GM18517 (cell line): ENCODE results near the gene KIFBP.
A peak's percentile ranks its signal among the peaks of the same experiment; 100 is the strongest.

Experiments
- ATAC-seq: cut with Tn5 transposase; IDR thresholded peaks from one replicate; pipeline ENCODE4 v1.9.1; 2021; ENCODE audit warnings: mild to moderate bottlenecking, moderate library complexity; ENCODE audit not compliant: unreplicated experiment

Gene KIFBP

DNA sequence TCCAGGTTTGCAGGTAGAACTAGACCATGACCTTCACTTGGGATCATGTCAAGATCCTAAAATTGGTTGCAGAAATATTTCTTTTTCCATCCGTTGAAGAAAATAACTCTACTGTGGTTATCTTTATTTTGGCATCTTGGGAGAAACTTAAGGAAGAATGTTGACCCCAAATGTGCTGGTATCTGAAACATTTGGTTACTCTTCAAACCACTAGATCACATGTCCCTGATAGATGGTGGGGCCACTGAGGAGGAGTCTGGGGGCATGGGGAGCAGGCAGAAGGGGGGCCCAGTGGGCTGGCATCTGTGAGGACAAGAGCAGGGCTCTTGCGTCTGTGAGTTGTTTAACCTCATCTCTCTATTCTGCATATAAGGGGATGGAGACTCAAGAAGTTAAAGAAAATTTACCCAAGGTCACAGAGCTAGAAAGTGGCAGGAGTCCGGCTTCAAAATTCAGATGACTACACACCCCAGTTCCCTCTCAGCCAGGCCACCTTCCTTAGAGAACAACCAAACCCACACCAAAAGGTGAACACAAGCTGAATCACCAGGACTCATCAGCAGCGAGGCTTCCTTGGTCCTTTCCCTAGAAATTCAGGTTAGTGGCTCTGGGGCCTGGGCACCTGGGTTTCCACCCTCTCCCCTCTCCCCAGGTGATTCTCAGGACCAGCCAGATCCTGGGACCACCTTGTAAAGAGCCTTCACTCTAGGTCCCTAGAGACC is 58.7 kb downstream of the KIFBP start:
- ATAC-seq: no peak

DNA sequence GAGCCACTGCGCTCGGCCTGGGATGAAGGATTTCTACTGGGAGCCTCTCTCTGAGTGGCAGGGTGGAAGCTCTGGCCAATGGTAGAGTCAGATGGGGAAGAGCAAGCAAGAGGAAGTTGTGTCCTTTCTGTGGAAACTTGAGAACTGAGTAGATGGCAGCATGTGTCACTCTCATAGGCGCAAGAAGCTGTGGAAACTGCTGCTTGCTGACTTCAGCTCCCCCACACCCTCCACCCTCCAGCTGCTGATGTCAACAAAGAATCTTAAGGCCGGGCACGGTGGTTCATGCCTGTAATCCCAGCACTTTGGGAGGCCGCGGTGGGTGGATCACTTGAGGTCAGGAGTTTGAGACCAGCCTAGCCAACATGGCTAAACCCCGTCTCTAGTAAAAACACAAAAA is 59.5 kb downstream of the KIFBP start:
- ATAC-seq: no peak

DNA sequence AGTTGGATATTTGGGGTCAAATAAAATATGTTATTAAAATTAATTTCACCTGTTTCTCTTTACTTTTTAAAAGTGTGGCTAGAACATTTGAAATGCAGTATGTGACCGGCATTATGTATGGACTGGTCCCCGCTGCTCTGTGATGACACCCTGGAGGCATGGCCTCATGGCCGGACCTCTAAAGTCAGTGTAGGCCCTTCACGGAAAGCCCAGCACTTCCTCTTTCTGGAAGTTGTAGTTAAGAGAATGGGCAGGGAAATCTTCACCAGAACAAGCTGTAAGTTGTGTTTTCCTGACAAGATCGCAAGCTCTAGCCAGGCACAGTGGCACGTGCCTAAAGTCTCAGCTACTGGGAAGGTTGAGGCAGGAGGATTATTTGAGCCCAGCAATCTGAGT is 61.0 kb downstream of the KIFBP start:
- ATAC-seq: no peak

DNA sequence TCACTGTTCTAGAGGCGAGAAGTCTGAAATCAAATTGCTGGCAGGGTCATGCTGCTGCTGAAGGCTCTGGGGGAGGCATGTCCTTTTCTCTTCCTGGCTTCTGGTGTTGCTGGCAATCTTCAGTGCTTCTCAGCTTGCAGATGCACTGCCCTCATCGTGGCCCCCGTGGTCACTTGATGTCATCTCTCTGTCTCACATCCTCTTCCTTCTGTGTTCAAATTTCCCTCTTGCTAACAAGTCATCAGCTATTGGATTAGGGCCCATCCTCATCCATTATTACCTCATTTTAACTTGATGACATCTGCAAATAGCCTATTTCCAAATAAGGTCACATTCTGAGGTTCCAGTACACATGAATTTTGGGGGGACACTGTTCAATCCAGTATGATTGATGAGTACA is 62.7 kb downstream of the KIFBP start:
- ATAC-seq: no peak

DNA sequence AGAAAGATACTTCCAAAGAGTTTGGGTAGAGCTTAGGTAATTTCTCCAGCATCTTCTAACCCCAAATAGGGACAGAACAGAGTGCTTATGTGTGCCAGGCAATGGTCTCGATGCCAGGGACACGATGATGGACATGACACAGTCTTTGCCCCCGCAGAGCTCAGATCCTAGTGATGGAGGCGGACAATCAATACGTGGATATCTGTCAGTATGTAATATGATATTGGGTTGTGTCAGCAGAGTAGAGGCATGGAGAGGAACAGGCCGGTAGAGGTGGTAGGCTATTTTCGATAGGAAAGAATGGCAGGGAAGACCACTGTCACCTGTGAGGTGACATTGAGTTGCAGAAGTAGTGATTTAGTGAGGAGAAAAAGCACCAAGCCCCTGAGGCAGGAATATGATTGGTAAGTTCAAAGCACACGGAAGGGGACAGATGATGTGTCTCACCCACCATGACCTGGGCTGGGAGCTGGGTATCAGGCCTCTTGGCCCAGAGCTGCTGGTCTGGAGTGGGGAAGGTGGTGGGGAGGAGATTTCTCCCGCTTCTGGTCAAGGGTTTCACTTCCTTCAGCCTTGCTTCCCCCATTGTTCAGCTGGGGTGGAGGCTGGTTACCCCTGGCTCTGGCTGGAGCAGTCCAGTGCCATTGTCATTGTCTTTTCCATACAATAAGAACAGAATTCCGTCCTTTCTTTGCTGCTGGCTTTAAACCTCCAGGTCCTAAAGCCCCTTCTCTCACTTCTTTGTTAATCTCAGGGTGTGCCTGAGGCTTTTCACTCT is 63.3 kb downstream of the KIFBP start:
- ATAC-seq: no peak

DNA sequence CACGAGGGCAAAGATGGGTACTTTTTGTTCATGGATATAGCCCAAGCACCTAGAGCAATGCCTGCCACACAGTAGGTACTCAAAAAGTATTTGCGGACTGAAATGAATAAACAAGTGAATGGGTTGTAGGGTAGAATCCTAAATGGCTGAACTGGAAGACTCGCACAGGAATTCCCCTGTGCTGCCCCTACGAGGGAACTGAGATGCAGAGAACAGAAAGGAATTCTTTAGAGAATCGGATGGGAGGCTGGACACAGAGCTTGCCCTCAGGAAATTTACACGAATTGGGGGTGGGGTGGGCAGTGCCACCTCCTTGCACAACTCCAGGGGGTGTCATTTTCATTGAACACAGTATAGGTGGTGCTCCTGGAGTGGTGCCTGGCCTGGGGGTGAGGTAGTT is 64.1 kb downstream of the KIFBP start:
- no peak for ATAC-seq

DNA sequence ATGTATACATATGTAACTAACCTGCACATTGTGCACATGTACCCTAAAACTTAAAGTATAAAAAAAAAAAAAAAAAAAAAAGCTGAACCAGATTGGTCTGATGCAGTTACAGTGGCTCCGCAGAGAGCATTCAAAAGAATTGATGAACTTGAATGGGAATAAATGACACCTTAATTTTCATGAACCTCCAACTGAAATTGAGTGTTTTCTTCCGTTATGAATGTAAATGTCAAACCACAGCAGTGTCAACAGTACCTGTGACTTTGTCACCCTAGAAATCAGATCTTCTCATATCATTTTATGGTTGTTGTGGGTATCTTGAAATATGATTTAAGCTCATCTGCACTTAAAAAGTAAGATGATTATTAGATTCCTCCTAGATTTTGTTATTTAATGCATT is 66.6 kb downstream of the KIFBP start:
- ATAC-seq: no peak

DNA sequence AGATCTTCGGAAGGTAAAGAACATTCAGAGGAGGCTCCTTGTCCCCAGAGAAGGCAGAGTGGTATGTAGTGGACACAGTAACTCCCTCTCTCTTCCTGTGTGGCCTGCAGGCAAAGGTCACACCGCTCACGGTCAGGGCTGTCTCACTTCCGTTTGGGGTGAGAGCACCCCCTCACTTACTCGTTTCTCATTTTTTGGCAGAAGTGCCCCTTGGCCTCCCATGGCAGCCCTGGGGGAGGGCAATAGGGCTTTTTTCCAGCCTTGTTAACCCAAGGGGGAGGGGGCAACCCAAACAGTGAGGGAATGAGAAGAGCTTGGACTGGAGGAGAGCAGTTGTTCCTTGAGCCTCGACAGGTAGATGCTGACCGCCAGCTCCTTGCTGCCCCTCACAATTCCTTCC is 67.5 kb downstream of the KIFBP start:
- no peak for ATAC-seq

DNA sequence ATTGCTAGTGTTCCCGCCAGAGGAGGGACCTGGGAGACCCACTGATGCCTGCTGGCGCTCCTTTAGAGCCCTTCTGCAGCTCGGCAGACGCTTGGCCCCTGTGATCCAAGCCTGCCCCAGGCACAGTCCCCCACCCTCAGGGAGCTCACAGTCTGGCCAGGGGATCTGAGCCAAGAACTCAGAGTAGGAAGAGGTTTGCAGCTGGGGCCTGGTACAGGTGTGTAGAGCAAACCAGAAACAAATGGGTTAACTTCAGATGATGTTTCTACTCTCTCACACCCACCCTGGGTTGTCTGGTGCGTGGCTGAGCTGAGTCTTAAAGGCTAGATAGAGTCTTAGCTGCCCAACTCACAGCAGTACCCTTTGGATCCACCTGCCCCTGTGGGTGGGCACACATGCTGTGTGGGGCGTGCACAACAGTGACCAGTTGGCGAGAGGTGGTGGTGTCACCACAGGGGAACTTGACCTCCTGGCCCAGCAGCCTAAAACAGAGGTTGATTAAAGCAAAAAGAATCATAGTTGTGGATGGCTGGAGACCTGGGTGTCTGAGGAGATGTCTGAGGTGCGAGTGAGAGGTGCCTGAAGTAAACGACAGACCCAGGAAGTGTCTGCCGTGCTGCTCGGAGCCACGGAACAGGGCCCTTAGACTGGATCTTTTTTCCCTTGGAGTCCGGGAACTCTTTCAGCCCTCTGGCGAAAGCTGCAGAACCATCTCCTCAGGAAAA is 68.1 kb downstream of the KIFBP start:
- ATAC-seq: no peak

DNA sequence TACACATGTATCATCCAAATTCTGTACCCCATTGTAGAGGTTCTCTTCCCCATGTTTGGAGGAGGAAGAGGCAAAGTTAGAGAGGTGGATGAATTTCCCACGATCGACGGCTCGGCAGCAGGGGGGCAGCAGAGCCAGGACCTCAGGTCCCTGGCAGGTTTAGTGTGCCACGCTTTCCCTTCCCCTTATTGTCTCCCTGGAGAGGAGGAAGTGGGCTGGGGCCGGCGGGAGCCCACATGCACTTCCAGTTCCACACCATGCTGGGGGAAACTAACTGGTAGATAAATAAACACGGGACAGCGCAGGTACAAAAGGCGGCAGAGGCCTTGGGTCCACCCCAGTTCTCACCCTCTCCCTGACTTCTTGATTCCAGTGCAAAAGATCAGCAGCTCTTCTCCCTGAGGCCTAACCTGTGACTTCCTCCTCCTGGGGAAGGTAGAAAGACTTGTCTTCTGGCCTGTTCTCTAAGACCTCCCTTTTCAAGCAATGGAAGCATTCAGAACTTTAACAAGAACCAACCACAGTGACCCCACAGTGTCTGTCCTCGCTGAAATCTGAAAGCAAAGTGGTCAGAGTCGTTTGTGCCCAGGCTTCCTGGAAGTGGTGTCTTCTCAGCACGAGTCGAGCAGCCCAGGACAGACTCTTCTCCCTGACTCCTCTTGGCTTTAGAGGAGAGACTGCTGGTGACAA is 68.8 kb downstream of the KIFBP start:
- ATAC-seq: no peak

DNA sequence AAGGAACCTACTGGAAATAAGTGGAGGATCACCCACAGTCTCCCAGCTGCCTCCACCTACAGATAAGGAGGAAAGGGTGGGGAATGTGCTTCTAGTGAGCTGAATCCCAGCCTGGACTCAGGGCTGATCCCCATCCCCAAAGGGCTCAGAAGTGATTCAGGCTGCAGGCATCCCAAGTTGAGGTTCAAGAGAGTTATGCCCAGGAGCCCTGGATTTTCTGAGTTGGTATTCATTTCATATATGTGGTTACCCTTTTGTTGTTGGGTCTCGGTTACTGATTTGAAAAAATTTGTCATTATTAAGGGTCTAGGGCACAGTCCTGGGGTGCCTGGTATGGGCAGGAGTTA is 69.3 kb downstream of the KIFBP start:
- ATAC-seq: no peak

DNA sequence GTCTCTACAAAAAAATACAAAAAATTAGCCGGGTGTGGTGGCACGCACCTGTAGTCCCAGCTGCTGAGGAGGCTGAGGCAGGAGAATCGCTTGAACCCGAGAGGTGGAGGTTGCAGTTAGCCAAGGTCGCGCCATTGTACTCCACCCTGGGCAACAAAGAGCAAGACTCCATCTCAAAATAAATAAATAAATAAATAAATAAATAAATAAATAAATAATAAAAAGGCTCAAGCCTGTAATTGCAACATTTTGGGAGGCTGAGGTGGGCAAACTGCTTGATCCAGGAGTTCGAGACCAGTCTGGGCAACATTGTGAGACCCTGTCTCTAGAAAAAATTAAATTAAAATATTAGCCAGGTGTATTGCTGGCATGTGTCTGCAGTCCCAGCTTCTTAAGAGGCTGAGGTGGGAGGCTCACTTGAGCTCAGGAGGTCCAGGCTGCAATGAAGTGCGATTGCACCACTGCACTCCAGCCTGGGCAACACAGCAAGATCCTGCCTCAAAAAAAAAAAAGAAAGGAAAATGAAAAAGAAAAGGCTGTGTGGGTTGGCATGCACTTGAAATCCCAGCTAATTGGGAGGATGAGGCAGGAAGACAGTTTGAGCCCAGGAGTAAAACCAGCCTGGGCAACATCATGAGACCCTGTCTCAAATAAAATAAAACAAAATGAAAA is 71.7 kb downstream of the KIFBP start:
- no peak for ATAC-seq

DNA sequence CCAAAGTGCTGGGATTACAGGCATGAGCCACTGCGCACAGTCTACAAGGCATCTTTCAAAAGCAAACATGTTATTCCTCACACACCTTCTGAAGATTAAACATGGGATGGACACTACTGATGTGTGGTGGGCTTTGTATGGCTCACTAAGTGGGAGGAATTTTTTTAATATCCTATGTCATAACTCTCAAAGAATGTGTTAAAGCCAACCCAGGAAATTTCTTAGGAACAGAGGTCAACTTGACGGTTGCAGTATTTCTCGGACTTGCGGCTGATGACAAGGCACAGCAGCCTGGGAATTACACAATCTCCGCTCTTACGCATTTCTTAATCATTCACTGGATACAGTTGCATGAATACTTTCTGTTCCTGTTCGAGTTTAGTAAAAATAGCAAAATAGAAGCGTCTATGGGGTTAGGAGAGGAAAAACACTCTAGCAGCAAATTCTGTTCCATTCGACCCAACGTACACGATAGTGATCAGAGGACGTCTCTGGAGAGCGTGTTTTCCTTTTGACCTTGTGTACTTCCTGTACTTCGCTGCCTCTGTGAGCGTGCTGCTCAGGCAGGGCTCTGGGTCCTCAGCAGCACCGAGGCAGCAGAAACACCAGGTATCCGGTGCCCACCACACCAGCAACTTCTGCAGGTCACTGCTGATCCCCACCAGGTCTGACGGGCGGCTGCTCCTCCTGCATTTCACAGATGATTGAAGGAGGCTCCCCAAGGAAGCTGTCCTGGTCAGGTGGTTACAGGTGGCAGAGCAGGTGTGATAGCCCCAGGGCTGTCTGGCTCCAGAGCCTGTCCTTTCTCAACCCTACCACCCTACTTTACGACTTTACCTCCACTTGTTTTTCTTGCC is 72.9 kb downstream of the KIFBP start:
- peak; percentile 62 for ATAC-seq

DNA sequence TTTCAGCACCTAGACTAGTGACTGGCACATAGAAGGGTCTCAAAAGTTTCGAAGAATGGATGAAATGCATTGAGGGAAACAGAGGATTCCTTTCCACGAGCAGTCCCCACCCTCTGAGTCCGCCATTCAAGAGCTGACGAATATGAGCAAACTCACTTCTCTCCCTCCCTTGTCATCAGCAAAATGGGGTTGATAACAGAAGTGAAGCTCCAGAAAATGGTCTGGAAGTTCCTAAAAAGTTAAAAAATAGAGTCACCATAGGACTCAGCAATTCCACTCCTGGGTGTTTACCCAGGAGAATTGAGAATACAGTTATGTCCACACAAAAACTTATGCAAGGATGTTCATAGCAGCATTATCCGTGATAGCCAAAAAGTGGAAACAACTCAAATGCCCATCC is 74.3 kb downstream of the KIFBP start:
- no peak for ATAC-seq

DNA sequence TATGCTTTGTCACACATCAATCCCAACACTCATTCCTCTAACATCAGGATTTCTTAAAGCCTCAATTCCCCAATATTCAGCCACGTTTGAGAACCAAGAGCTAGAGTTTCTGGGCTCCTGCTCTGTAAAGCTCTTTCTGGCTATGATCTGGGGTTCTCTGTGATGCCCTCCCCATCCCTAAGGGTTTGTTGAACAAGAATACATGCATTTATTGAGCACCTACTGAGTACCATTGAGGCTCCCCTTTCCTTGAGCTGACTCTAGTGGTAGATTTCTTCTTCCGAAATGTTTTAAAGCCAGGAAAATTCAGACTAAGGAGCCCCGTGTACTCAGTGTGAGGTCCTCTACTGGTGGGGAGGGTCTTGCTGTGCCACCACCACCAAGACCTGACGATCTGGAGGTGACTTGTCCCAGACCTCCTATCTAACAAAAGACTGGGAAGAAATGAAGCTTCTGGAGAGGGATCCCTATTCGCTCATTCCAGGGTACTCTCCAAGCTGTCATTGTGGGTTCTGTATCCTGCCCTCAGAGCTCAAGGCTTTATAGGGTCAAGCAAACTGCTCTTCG is 76.2 kb downstream of the KIFBP start:
- ATAC-seq: no peak

DNA sequence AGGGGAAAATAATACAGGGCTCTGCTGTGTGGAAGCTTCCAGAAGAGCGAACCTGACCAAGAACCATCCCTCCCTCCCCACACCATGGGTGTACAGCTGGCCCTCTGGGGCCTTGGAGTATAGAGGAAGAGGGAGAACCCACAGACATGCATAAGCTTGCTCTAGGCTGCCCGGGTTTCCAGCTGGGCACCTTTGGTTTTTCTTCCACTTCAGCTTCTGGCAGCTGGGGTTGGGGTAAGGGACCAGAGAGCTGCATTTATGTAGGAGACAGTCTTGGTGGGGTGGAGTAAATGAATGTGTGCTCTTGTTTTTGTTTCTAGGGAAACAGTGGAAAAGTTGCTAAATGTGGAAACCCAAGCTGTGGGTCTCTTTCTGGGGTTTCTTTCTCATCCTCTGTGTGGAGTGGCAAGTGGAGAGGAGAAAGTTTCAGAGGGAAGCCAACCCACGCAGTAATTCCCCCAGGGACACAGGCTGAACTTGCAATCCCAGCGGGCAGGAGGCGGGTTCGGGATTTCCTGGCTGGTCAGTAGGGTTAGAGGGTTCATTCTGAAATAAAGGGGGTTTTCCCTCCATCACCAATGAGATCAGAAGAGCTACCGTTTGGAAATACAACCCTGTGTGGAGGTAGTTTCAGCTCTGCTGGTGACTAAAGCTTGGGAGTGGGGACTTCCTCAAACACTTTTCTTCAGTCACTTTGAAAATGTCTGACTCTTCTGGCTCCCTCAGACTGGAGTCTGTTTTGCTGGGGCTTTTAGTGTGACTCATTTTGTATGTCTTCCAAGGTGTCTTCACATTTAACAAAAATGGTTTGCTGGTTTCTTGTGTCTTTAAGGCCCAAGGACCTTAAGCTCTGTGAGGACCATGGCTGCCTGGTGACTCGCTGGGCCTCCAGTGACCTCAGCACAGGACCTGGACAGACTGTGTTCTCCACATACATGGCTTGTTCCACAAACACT is 77.1 kb downstream of the KIFBP start:
- peak; percentile 49 for ATAC-seq
